A549 (cell line): ENCODE results near the gene CR1L. TPM values are rescaled to one million over a fixed set of nuclear protein-coding genes. Genes with fewer than 3 reads are reported as not detected.
A peak's percentile ranks its signal among the peaks of the same experiment; 100 is the strongest.

Experiments used
- ATAC-seq, 2 experiments: fragments of 200-7000 bp in 1 of 2; fragments of >200 bp in 1 of 2; cut with Nextera tagmentation in 1 of 2; cut with Tn5 transposase in 1 of 2; 3 replicates each; pipeline versions ENCODE4 v1.8.0 to v1.9.1; 2018 to 2020; ENCODE audit warnings: mild to moderate bottlenecking in 1 of 2, moderate library complexity in 1 of 2
- CTCF ChIA-PET: fragments of 300-600 bp; sonication (Branson Sonifier 250); formaldehyde crosslinking; extraction: SDS; loops from one replicate; lab custom pipeline; 2021; ENCODE audit warnings: antibody characterized with exemption, inconsistent platforms; lab: Yijun Ruan, JAX
- POLR2A ChIA-PET: fragments of 350-600 bp; formaldehyde crosslinking; extraction: SDS; loops from one replicate; lab custom pipeline; 2021; ENCODE audit warnings: antibody characterized with exemption, inconsistent platforms; lab: Yijun Ruan, JAX
- DNase-seq, 2 experiments: peaks; one replicate each; pipeline versions ENCODE4 v3.0.0 to v3.0.0-alpha.2; 2011 to 2016; ENCODE audit warnings: low read depth in 1 of 2, low spot score in 1 of 2
- FAIRE-seq: peaks from 2 replicates; lab custom pipeline; 2011; peaks lifted over from hg19 to GRCh38; lab: Jason Lieb, UNC
- H3K27ac ChIP-seq, 2 experiments: fragments of >200 bp; sonication (Bioruptor Twin); formaldehyde crosslinking; 3 replicates each; pipeline ENCODE4 v1.5.1; 2016 to 2017
- H3K4me1 ChIP-seq: fragments of >200 bp; sonication (Bioruptor Twin); formaldehyde crosslinking; 3 replicates; pipeline ENCODE4 v1.6.1; 2016
- H3K4me2 ChIP-seq: fragments of >200 bp; sonication (Bioruptor Twin); formaldehyde crosslinking; 3 replicates; pipeline ENCODE4 v1.6.1; 2016
- H3K4me3 ChIP-seq: fragments of >200 bp; sonication (Bioruptor Twin); formaldehyde crosslinking; 3 replicates; pipeline ENCODE4 v1.5.1; 2016
- H3K9me3 ChIP-seq: fragments of >200 bp; sonication (Bioruptor Twin); formaldehyde crosslinking; 3 replicates; pipeline ENCODE4 v1.6.1; 2016
- CBX2 ChIP-seq: fragments of 200-600 bp; sonication (generic); IDR thresholded peaks from 2 replicates; pipeline ENCODE4 v1.6.1; 2016; ENCODE audit warnings: low read depth, mild to moderate bottlenecking, borderline replicate concordance
- FOSL2 ChIP-seq, 2 experiments: fragments of 450-650 bp in 1 of 2; fragments of >200 bp in 1 of 2; sonication (Bioruptor Twin) in 1 of 2; formaldehyde crosslinking; IDR thresholded peaks; 2 replicates each; pipeline versions ENCODE4 v1.5.0 to v1.6.1; 2016 to 2020; ENCODE audit warnings: mild to moderate bottlenecking in 1 of 2, moderate library complexity in 1 of 2
- GATA3 ChIP-seq: IDR thresholded peaks from 2 replicates; pipeline ENCODE4 v1.6.1; 2012; ENCODE audit warnings: borderline replicate concordance
- HOXA7 ChIP-seq: fragments of 250-450 bp; sonication (Bioruptor Pico); IDR thresholded peaks from 2 replicates; pipeline ENCODE4 v1.5.0; 2020; ENCODE audit warnings: mild to moderate bottlenecking, moderate library complexity
- HOXB13 ChIP-seq: fragments of 250-450 bp; sonication (Bioruptor Pico); IDR thresholded peaks from 2 replicates; pipeline ENCODE4 v1.5.0; 2020; ENCODE audit warnings: low read depth, mild to moderate bottlenecking, moderate library complexity
- HOXB5 ChIP-seq: fragments of 250-450 bp; sonication (Bioruptor Pico); IDR thresholded peaks from 2 replicates; pipeline ENCODE4 v1.5.0; 2020; ENCODE audit warnings: mild to moderate bottlenecking, moderate library complexity
- JUN ChIP-seq, 2 experiments: fragments of >200 bp; sonication (Bioruptor Twin); formaldehyde crosslinking; IDR thresholded peaks; 2 replicates in 1 of 2; 3 replicates in 1 of 2; pipeline ENCODE4 v1.6.1; 2016 to 2017
- KDM1A ChIP-seq: fragments of 200-600 bp; sonication (generic); IDR thresholded peaks from 2 replicates; pipeline ENCODE4 v1.6.1; 2016; ENCODE audit warnings: low read depth, mild to moderate bottlenecking
- MAFK ChIP-seq: fragments of 450-650 bp; IDR thresholded peaks from 2 replicates; pipeline ENCODE4 v1.6.1; 2014; ENCODE audit not compliant: partially characterized antibody
- MAZ ChIP-seq: fragments of 150-350 bp; IDR thresholded peaks from 2 replicates; pipeline ENCODE4 v1.6.1; 2014; ENCODE audit warnings: antibody characterized with exemption, low read depth, low read length, borderline replicate concordance
- NFE2L2 ChIP-seq: fragments of 150-350 bp; conservative IDR thresholded peaks from 2 replicates; pipeline ENCODE4 v1.6.1; 2014; ENCODE audit warnings: low read length
- RAD21 ChIP-seq, 2 experiments: fragments of >200 bp in 1 of 2; sonication (Bioruptor Twin) in 1 of 2; formaldehyde crosslinking in 1 of 2; IDR thresholded peaks in 1 of 2; conservative IDR thresholded peaks in 1 of 2; 2 replicates in 1 of 2; 3 replicates in 1 of 2; pipeline ENCODE4 v1.6.1; 2012 to 2018; ENCODE audit warnings: inconsistent platforms in 1 of 2
- RCOR1 ChIP-seq: fragments of 150-350 bp; IDR thresholded peaks from 2 replicates; pipeline ENCODE4 v1.6.1; 2014; ENCODE audit warnings: antibody characterized with exemption, low read length, low read depth
- SREBF2 ChIP-seq: fragments of 450-650 bp; IDR thresholded peaks from 2 replicates; pipeline ENCODE4 v1.6.1; 2014; ENCODE audit warnings: mild to moderate bottlenecking, moderate library complexity
- TFCP2L1 ChIP-seq: fragments of 250-450 bp; sonication (Bioruptor Pico); IDR thresholded peaks from 2 replicates; pipeline ENCODE4 v1.5.0; 2021; ENCODE audit warnings: mild to moderate bottlenecking
- TP53 ChIP-seq: fragments of 250-450 bp; sonication (Bioruptor Pico); IDR thresholded peaks from 2 replicates; pipeline ENCODE4 v1.5.0; 2021; ENCODE audit warnings: mild to moderate bottlenecking, moderate library complexity
- USF2 ChIP-seq: fragments of 450-650 bp; IDR thresholded peaks from 2 replicates; pipeline ENCODE4 v1.6.1; 2014; ENCODE audit warnings: antibody characterized with exemption
- ZFP36 ChIP-seq: fragments of 450-650 bp; IDR thresholded peaks from 2 replicates; pipeline ENCODE4 v1.6.1; 2014; ENCODE audit warnings: borderline replicate concordance; ENCODE audit not compliant: partially characterized antibody
- ZNF302 ChIP-seq: fragments of 250-450 bp; sonication (Bioruptor Pico); IDR thresholded peaks from 2 replicates; pipeline ENCODE4 v1.9.0; 2021; ENCODE audit warnings: inconsistent platforms, mild to moderate bottlenecking, moderate library complexity
- WGBS: methylation state at CpG from one replicate; pipeline ENCODE4 v1.1.6; 2017; ENCODE audit errors: missing lambda C conversion rate; 5-methylcytosine and 5-hydroxymethylcytosine counted together
- polyA plus RNA-seq, 4 experiments: library from polyadenylated mRNA; depleted of rRNA in 3 of 4; stranded (reverse); fragments of >200 nt; fragmentation: RNase III in 1 of 4; extraction: RNeasy Plus Mini Kit Qiagen cat#74134 plus additional on column Dnase treatment in 1 of 4; gene quantifications; 2 replicates in 3 of 4; 3 replicates in 1 of 4; pipeline ENCODE4 v1.2.3, GENCODE V29; 2011 to 2017
- TF ChIP-seq, protein P1 (sequence below): fragments of 250-450 bp; sonication (Bioruptor Pico); IDR thresholded peaks from 2 replicates; pipeline ENCODE4 v1.5.0; 2021; ENCODE audit warnings: mild to moderate bottlenecking, moderate library complexity, borderline replicate concordance
- TF ChIP-seq, protein P2 (sequence below): fragments of >200 bp; sonication (Bioruptor Twin); formaldehyde crosslinking; IDR thresholded peaks from 3 replicates; pipeline ENCODE4 v1.5.1; 2016
- TF ChIP-seq, protein P3 (sequence below): IDR thresholded peaks from 2 replicates; pipeline ENCODE4 v1.6.1; 2012

Gene CR1L
- polyA plus RNA-seq, 2 of the 4 experiments (the other 2 are of a cell fraction): not detected

GRCh38 chr1:207670192-207670591, 25.3 kb downstream of the CR1L start:
- 76% methylated on average over 3 of the region's 3 CpGs for WGBS
- H3K27ac ChIP-seq: no peak overlapping the region
- no peak overlapping the region for H3K4me3 ChIP-seq
- POLR2A ChIA-PET: no interaction called here
- CTCF ChIA-PET: no interaction called here
- no peak for ATAC-seq
- DNase-seq: no peak
- FAIRE-seq: no peak
- peaks cover 4% of the 10 kb centered on the region for H3K9me3 ChIP-seq
- H3K4me1 ChIP-seq: no peaks in the 10 kb centered on the region
- no peak overlapping the region for H3K4me2 ChIP-seq
- no peak for TF ChIP-seq MAZ
- TF ChIP-seq MAFK: no peak
- TF ChIP-seq GATA3: no peak
- no peak for TF ChIP-seq JUN (IDR thresholded peaks at IDR 0.05)
- TF ChIP-seq, protein P1, sequence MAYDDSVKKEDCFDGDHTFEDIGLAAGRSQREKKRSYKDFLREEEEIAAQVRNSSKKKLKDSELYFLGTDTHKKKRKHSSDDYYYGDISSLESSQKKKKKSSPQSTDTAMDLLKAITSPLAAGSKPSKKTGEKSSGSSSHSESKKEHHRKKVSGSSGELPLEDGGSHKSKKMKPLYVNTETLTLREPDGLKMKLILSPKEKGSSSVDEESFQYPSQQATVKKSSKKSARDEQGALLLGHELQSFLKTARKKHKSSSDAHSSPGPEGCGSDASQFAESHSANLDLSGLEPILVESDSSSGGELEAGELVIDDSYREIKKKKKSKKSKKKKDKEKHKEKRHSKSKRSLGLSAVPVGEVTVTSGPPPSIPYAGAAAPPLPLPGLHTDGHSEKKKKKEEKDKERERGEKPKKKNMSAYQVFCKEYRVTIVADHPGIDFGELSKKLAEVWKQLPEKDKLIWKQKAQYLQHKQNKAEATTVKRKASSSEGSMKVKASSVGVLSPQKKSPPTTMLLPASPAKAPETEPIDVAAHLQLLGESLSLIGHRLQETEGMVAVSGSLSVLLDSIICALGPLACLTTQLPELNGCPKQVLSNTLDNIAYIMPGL (CRISPR knock-in tag): no peak
- TF ChIP-seq USF2: no peak
- TF ChIP-seq RCOR1: no peak
- TF ChIP-seq KDM1A: no peak
- TF ChIP-seq, protein P2, sequence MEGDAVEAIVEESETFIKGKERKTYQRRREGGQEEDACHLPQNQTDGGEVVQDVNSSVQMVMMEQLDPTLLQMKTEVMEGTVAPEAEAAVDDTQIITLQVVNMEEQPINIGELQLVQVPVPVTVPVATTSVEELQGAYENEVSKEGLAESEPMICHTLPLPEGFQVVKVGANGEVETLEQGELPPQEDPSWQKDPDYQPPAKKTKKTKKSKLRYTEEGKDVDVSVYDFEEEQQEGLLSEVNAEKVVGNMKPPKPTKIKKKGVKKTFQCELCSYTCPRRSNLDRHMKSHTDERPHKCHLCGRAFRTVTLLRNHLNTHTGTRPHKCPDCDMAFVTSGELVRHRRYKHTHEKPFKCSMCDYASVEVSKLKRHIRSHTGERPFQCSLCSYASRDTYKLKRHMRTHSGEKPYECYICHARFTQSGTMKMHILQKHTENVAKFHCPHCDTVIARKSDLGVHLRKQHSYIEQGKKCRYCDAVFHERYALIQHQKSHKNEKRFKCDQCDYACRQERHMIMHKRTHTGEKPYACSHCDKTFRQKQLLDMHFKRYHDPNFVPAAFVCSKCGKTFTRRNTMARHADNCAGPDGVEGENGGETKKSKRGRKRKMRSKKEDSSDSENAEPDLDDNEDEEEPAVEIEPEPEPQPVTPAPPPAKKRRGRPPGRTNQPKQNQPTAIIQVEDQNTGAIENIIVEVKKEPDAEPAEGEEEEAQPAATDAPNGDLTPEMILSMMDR: no peak
- TF ChIP-seq HOXB5 (CRISPR knock-in tag): no peak
- TF ChIP-seq RAD21 (conservative IDR thresholded peaks at IDR 0.05 in 1 of 2, IDR thresholded peaks at IDR 0.05 in 1 of 2): no peak
- TF ChIP-seq, protein P3, sequence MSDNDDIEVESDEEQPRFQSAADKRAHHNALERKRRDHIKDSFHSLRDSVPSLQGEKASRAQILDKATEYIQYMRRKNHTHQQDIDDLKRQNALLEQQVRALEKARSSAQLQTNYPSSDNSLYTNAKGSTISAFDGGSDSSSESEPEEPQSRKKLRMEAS: no peak
- TF ChIP-seq ZFP36: no peak
- no peak for TF ChIP-seq HOXB13 (CRISPR knock-in tag)
- no peak for TF ChIP-seq ZNF302 (CRISPR knock-in tag)
- TF ChIP-seq, all 56 proteins: peak for 0

- ChIA-PET CTCF (no interaction called here), POLR2A (no interaction called here)
- DNase-seq: no peak
- 4% methylated on average over 3 of the region's 3 CpGs for WGBS
- Histone ChIP-seq H3K27ac (no peak overlapping the region), H3K9me3 (no peaks in the 10 kb centered on the region; the same call in 2 of the 3 replicates), H3K4me1 (no peaks in the 10 kb centered on the region), H3K4me3 (no peak overlapping the region), H3K4me2 (no peak overlapping the region)
- FAIRE-seq: no peak
- no peak for ATAC-seq
- TF ChIP-seq SREBF2: no peak
- no peak for TF ChIP-seq CBX2
- TF ChIP-seq FOSL2 (IDR thresholded peaks at IDR 0.05): no peak
- TF ChIP-seq FOSL2 (CRISPR knock-in tag; IDR thresholded peaks at IDR 0.05): no peak
- peak; percentile 29 for TF ChIP-seq MAFK
- 0 out of 2 replicates have a peak, but pooled peaks have one; percentile 7 for TF ChIP-seq NFE2L2
- no peak for TF ChIP-seq KDM1A
- TF ChIP-seq, protein P1 (CRISPR knock-in tag): no peak
- TF ChIP-seq TFCP2L1: no peak
- no peak for TF ChIP-seq TP53
- TF ChIP-seq HOXA7: no peak
These were observed 26.1 kb downstream of the CR1L start for GRCh38 chr1:207670997-207671396.
